GM23338 (cell line): ENCODE results near the gene CELA2A. TPM values are rescaled to one million over a fixed set of nuclear protein-coding genes. Genes with fewer than 3 reads are reported as not detected.

Source experiments
- ATAC-seq: fragments of 200-7000 bp; cut with Tn5 transposase; 3 replicates; pipeline ENCODE4 v1.9.1; 2020
- DNase-seq: peaks from one replicate; pipeline ENCODE4 v3.0.0-alpha.2; 2015; ENCODE audit warnings: low spot score
- H2AFZ ChIP-seq: fragments of 200-600 bp; sonication (generic); 2 replicates; pipeline ENCODE4 v1.8.0; 2016; ENCODE audit warnings: antibody characterized with exemption, mild to moderate bottlenecking, moderate library complexity
- H3F3A ChIP-seq: fragments of 200-600 bp; sonication (generic); replicated peaks from 2 replicates; pipeline ENCODE4 v1.8.0; 2017; ENCODE audit warnings: antibody characterized with exemption, mixed run types, low read depth
- H3K27ac ChIP-seq: fragments of 200-600 bp; sonication (generic); 2 replicates; pipeline ENCODE4 v1.6.1; 2016; ENCODE audit warnings: low read depth
- H3K27me3 ChIP-seq: fragments of 200-600 bp; sonication (generic); 2 replicates; pipeline ENCODE4 v1.8.0; 2016; ENCODE audit warnings: mild to moderate bottlenecking, mixed run types, moderate library complexity; ENCODE audit not compliant: insufficient read depth
- H3K36me3 ChIP-seq: fragments of 200-600 bp; sonication (generic); 2 replicates; pipeline ENCODE4 v1.8.0; 2016; ENCODE audit warnings: mild to moderate bottlenecking; ENCODE audit not compliant: insufficient read depth
- H3K4me1 ChIP-seq: fragments of 200-600 bp; sonication (generic); 2 replicates; pipeline ENCODE4 v1.8.0; 2016; ENCODE audit warnings: mild to moderate bottlenecking, moderate library complexity; ENCODE audit not compliant: insufficient read depth
- H3K4me2 ChIP-seq: fragments of 200-600 bp; sonication (generic); 2 replicates; pipeline ENCODE4 v1.7.1; 2017; ENCODE audit warnings: mixed run types
- H3K4me3 ChIP-seq: fragments of 200-600 bp; sonication (generic); 2 replicates; pipeline ENCODE4 v1.6.1; 2016; ENCODE audit warnings: mixed run types
- H3K79me2 ChIP-seq: fragments of 200-600 bp; sonication (generic); replicated peaks from 2 replicates; pipeline ENCODE4 v1.8.0; 2017; ENCODE audit warnings: mild to moderate bottlenecking; ENCODE audit not compliant: insufficient read depth
- H3K9me2 ChIP-seq: fragments of 200-600 bp; sonication (generic); 2 replicates; pipeline ENCODE4 v1.8.0; 2017; ENCODE audit not compliant: insufficient read depth
- H4K20me1 ChIP-seq: fragments of 200-600 bp; sonication (generic); replicated peaks from 2 replicates; pipeline ENCODE4 v1.8.0; 2017; ENCODE audit warnings: mild to moderate bottlenecking; ENCODE audit not compliant: insufficient read depth
- H3K27ac Mint-ChIP-seq: 2 replicates; pipeline ENCODE4 v1.8.0; 2020; ENCODE audit warnings: inconsistent platforms, mild to moderate bottlenecking, moderate library complexity, mixed read lengths
- H3K27me3 Mint-ChIP-seq: 3 replicates; pipeline ENCODE4 v1.8.0; 2022; ENCODE audit warnings: low read depth, mild to moderate bottlenecking, moderate library complexity, mixed read lengths, inconsistent platforms; ENCODE audit not compliant: insufficient read depth, poor library complexity
- H3K36me3 Mint-ChIP-seq: 3 replicates; pipeline ENCODE4 v1.8.0; 2021; ENCODE audit warnings: low read depth, mild to moderate bottlenecking, inconsistent platforms, moderate library complexity, mixed read lengths
- H3K4me1 Mint-ChIP-seq: 3 replicates; pipeline ENCODE4 v1.8.0; 2020; ENCODE audit warnings: mild to moderate bottlenecking, inconsistent platforms, mixed read lengths
- H3K4me3 Mint-ChIP-seq: 3 replicates; pipeline ENCODE4 v1.8.0; 2021; ENCODE audit warnings: moderate library complexity, mild to moderate bottlenecking, inconsistent platforms, mixed read lengths
- H3K9me3 Mint-ChIP-seq: 3 replicates; pipeline ENCODE4 v1.8.0; 2020; ENCODE audit warnings: moderate library complexity, mild to moderate bottlenecking, inconsistent platforms, mixed read lengths
- CREB1 ChIP-seq: fragments of 250-450 bp; sonication (Bioruptor Pico); IDR thresholded peaks from 2 replicates; pipeline ENCODE4 v1.5.0; 2020; ENCODE audit warnings: low read depth, mild to moderate bottlenecking, moderate library complexity
- CTCF ChIP-seq, 2 experiments: fragments of 200-600 bp in 1 of 2; sonication (generic) in 1 of 2; conservative IDR thresholded peaks; 2 replicates each; pipeline versions ENCODE4 v1.5.1 to v1.6.1; 2016 to 2017; ENCODE audit warnings: antibody characterized with exemption in 2 of 2, low read depth in 2 of 2, mild to moderate bottlenecking in 2 of 2, moderate library complexity in 1 of 2
- ETS1 ChIP-seq: IDR thresholded peaks from 2 replicates; pipeline ENCODE4 v1.6.1; 2016; ENCODE audit warnings: antibody characterized with exemption
- EZH2 ChIP-seq: fragments of 200-600 bp; sonication (generic); IDR thresholded peaks from one replicate; pipeline ENCODE4 v1.8.0; 2017; ENCODE audit warnings: antibody characterized with exemption, mild to moderate bottlenecking, low read depth; ENCODE audit not compliant: unreplicated experiment
- EZH2phosphoT487 ChIP-seq: fragments of 200-600 bp; sonication (generic); IDR thresholded peaks from one replicate; pipeline ENCODE4 v1.8.1; 2018; ENCODE audit warnings: antibody characterized with exemption; ENCODE audit not compliant: unreplicated experiment
- JUNB ChIP-seq: IDR thresholded peaks from one replicate; pipeline ENCODE4 v1.6.1; 2016; ENCODE audit warnings: antibody characterized with exemption; ENCODE audit not compliant: unreplicated experiment
- NANOG ChIP-seq: IDR thresholded peaks from 2 replicates; pipeline ENCODE4 v1.6.1; 2016; ENCODE audit warnings: antibody characterized with exemption, borderline replicate concordance
- POLR2AphosphoS5 ChIP-seq: IDR thresholded peaks from 2 replicates; pipeline ENCODE4 v1.6.1; 2016; ENCODE audit warnings: antibody characterized with exemption, low read depth
- STAT1 ChIP-seq: IDR thresholded peaks from one replicate; pipeline ENCODE4 v1.6.1; 2016; ENCODE audit warnings: antibody characterized with exemption; ENCODE audit not compliant: unreplicated experiment
- ZNF114 ChIP-seq: fragments of 250-450 bp; sonication (Bioruptor Pico); IDR thresholded peaks from 2 replicates; pipeline ENCODE4 v1.5.0; 2020; ENCODE audit warnings: mild to moderate bottlenecking, moderate library complexity
- ZNF331 ChIP-seq: fragments of 250-450 bp; sonication (Bioruptor Pico); IDR thresholded peaks from 2 replicates; pipeline ENCODE4 v1.5.0; 2020; ENCODE audit warnings: low read depth, mild to moderate bottlenecking, moderate library complexity
- polyA plus RNA-seq: library from polyadenylated mRNA; unstranded; fragments of >200 nt; fragmentation: Nextera tagmentation; extraction: Ambion mirVana; gene quantifications from 2 replicates; pipeline ENCODE4 v1.2.1, GENCODE V29; 2016
- total RNA-seq: library from RNA; depleted of rRNA; stranded (reverse); fragments of >200 nt; shearing (Covaris generic); gene quantifications from 2 replicates; pipeline ENCODE4 v1.2.3, GENCODE V29; 2014
- TF ChIP-seq, protein P1 (sequence below): IDR thresholded peaks from one replicate; pipeline ENCODE4 v1.6.1; 2018; ENCODE audit warnings: antibody characterized with exemption; ENCODE audit not compliant: unreplicated experiment

CELA2A gene
- total and polyA plus RNA-seq, 2 experiments from 2014 or later: not detected

GRCh38 chr1:15515022-15515663, 58.6 kb downstream of the CELA2A start (continued):
- no peak for TF ChIP-seq POLR2AphosphoS5
- TF ChIP-seq ZNF114 (CRISPR knock-in tag): no peak
- no peak for TF ChIP-seq NANOG
- no peak for TF ChIP-seq ETS1
- TF ChIP-seq EZH2: no peak
- TF ChIP-seq ZNF331 (CRISPR knock-in tag): no peak
- no peak for TF ChIP-seq CREB1 (CRISPR knock-in tag)
- TF ChIP-seq STAT1: no peak
- no peak for TF ChIP-seq JUNB
- no peak for TF ChIP-seq CTCF (conservative IDR thresholded peaks at IDR 0.05; ENCODE audit: low read depth in 2 of 2)
- TF ChIP-seq, protein P1, sequence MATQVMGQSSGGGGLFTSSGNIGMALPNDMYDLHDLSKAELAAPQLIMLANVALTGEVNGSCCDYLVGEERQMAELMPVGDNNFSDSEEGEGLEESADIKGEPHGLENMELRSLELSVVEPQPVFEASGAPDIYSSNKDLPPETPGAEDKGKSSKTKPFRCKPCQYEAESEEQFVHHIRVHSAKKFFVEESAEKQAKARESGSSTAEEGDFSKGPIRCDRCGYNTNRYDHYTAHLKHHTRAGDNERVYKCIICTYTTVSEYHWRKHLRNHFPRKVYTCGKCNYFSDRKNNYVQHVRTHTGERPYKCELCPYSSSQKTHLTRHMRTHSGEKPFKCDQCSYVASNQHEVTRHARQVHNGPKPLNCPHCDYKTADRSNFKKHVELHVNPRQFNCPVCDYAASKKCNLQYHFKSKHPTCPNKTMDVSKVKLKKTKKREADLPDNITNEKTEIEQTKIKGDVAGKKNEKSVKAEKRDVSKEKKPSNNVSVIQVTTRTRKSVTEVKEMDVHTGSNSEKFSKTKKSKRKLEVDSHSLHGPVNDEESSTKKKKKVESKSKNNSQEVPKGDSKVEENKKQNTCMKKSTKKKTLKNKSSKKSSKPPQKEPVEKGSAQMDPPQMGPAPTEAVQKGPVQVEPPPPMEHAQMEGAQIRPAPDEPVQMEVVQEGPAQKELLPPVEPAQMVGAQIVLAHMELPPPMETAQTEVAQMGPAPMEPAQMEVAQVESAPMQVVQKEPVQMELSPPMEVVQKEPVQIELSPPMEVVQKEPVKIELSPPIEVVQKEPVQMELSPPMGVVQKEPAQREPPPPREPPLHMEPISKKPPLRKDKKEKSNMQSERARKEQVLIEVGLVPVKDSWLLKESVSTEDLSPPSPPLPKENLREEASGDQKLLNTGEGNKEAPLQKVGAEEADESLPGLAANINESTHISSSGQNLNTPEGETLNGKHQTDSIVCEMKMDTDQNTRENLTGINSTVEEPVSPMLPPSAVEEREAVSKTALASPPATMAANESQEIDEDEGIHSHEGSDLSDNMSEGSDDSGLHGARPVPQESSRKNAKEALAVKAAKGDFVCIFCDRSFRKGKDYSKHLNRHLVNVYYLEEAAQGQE: no peak

DNA sequence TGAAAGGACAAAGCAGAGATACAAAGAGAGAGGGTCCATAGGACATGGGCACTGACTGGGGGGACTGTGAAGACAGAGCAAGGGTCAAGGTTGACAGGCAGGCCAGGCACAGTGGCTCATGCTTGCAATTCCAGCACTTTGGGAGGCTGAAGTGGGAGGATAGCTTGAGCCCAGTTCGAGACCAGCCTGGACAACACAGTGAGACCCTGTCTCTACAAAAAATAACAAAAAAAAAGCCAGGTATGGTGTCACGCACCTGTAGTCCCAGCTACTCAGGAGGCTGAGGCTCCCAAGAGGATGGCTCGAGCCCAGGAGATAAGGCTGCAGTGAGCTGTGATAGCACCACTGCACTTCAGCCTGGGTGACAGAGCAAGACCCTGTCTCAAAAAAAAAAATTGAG, 63.1 kb downstream of the CELA2A start:
- Histone ChIP-seq H2AFZ (no peak overlapping the region), H4K20me1 (no peaks in the 10 kb centered on the region; the same call in 1 of the 2 replicates), H3K4me3 (no peak overlapping the region), H3K27ac (no peak overlapping the region), H3K4me1 (peaks cover 6% of the 10 kb centered on the region), H3K27me3 (no peaks in the 10 kb centered on the region), H3K4me2 (no peak overlapping the region), H3K79me2 (peaks cover 29% of the 10 kb centered on the region; the same call in 1 of the 2 replicates), H3F3A (0 out of 2 replicates have a peak, but pooled peaks cover 2% of the 10 kb centered on the region), H3K36me3 (no peaks in the 10 kb centered on the region), H3K9me2 (no peaks in the 10 kb centered on the region)
- H3K4me3 Mint-ChIP-seq: no peak overlapping the region
- ATAC-seq (no peak), DNase-seq (no peak)
- H3K27ac Mint-ChIP-seq: no peak overlapping the region
- H3K27me3 Mint-ChIP-seq: no peaks in the 10 kb centered on the region
- peaks cover 17% of the 10 kb centered on the region for H3K36me3 Mint-ChIP-seq
- H3K4me1 Mint-ChIP-seq: peaks cover 21% of the 10 kb centered on the region
- H3K9me3 Mint-ChIP-seq: no peaks in the 10 kb centered on the region
- TF ChIP-seq NANOG (no peak), ZNF331 (CRISPR knock-in tag) (no peak), EZH2phosphoT487 (no peak), ETS1 (no peak)
- TF ChIP-seq, protein P1: no peak
